CD14-positive monocyte (primary cell): Measurements from ENCODE around the gene FABP2. TPM values are rescaled to one million over a fixed set of nuclear protein-coding genes. Genes with fewer than 3 reads are reported as not detected.
A peak's percentile ranks its signal among the peaks of the same experiment; 100 is the strongest.

ENCODE experiments used
- DNase-seq, 3 donors: peaks; one replicate each; pipeline ENCODE4 v3.0.0-alpha.2; 2011 to 2022
- H2AFZ ChIP-seq: 2 replicates; pipeline ENCODE4 v1.6.0; 2012; ENCODE audit warnings: mild to moderate bottlenecking, low read depth, low read length, inconsistent platforms; ENCODE audit not compliant: insufficient read depth, poor library complexity, severe bottlenecking
- H3K27ac ChIP-seq, 2 donors: 1 replicate in 1 of 2; 2 replicates in 1 of 2; pipeline ENCODE4 v1.5.1; 2012 to 2013; ENCODE audit warnings: low read length in 2 of 2, control low read depth in 1 of 2, inconsistent platforms in 1 of 2, low read depth in 1 of 2, mild to moderate bottlenecking in 1 of 2
- H3K27me3 ChIP-seq, 2 donors: one replicate each; pipeline versions ENCODE4 v1.6.0 to v1.6.1; 2011 to 2013; ENCODE audit warnings: low read length in 2 of 2; ENCODE audit not compliant: control insufficient read depth in 2 of 2, insufficient read depth in 2 of 2
- H3K36me3 ChIP-seq, 2 donors: replicated peaks in 1 of 2; 1 replicate in 1 of 2; 2 replicates in 1 of 2; pipeline versions ENCODE4 v1.5.1 to v1.6.1; 2012 to 2013; ENCODE audit warnings: low read length in 2 of 2, control low read depth in 1 of 2, inconsistent platforms in 1 of 2, mild to moderate bottlenecking in 1 of 2; ENCODE audit not compliant: insufficient read depth in 2 of 2, control insufficient read depth in 1 of 2
- H3K4me1 ChIP-seq, 2 donors: 1 replicate in 1 of 2; 2 replicates in 1 of 2; pipeline versions ENCODE4 v1.5.1 to v1.6.1; 2012 to 2013; ENCODE audit warnings: low read length in 2 of 2, control low read depth in 1 of 2, inconsistent platforms in 1 of 2, mild to moderate bottlenecking in 1 of 2, moderate library complexity in 1 of 2; ENCODE audit not compliant: insufficient read depth in 2 of 2, control insufficient read depth in 1 of 2
- H3K4me2 ChIP-seq: replicated peaks from 2 replicates; pipeline ENCODE3; 2012; ENCODE audit warnings: low read length, moderate library complexity, mild to moderate bottlenecking; ENCODE audit not compliant: poor library complexity, severe bottlenecking; ENCODE audit errors: extremely low read depth
- H3K4me3 ChIP-seq, 3 experiments: fragments of 200-600 bp in 1 of 3; sonication (generic) in 1 of 3; replicated peaks in 1 of 3; 1 replicate in 2 of 3; 2 replicates in 1 of 3; pipeline ENCODE4 v1.5.1; 2011 to 2013; ENCODE audit warnings: low read length in 3 of 3, mild to moderate bottlenecking in 3 of 3, control low read depth in 2 of 3, low read depth in 2 of 3, inconsistent platforms in 1 of 3, moderate library complexity in 1 of 3
- H3K79me2 ChIP-seq: 2 replicates; pipeline ENCODE4 v1.6.0; 2012; ENCODE audit warnings: mild to moderate bottlenecking, control low read depth, inconsistent platforms, low read length, moderate library complexity; ENCODE audit not compliant: insufficient read depth
- H3K9ac ChIP-seq: 2 replicates; pipeline ENCODE4 v1.6.0; 2017; ENCODE audit warnings: low read length, mild to moderate bottlenecking; ENCODE audit not compliant: insufficient read depth, poor library complexity, severe bottlenecking
- H3K9me3 ChIP-seq, 2 donors: replicated peaks in 1 of 2; 1 replicate in 1 of 2; 2 replicates in 1 of 2; pipeline versions ENCODE4 v1.5.1 to v1.6.1; 2012 to 2013; ENCODE audit warnings: low read length in 2 of 2, control low read depth in 1 of 2; ENCODE audit not compliant: control insufficient read depth in 1 of 2, insufficient read depth in 1 of 2
- H4K20me1 ChIP-seq: 2 replicates; pipeline ENCODE4 v1.6.0; 2012; ENCODE audit warnings: mild to moderate bottlenecking, low read length, control low read depth, moderate library complexity; ENCODE audit not compliant: insufficient read depth
- H3K27ac Mint-ChIP-seq, 7 donors: one replicate each; pipeline ENCODE4 v1.8.0; 2020; ENCODE audit warnings: mild to moderate bottlenecking in 7 of 7, mixed read lengths in 7 of 7, moderate library complexity in 6 of 7, inconsistent platforms in 2 of 7
- H3K27me3 Mint-ChIP-seq, 3 donors: one replicate each; pipeline ENCODE4 v1.8.0; 2021 to 2022; ENCODE audit warnings: low read depth in 3 of 3, mild to moderate bottlenecking in 3 of 3, mixed read lengths in 3 of 3, moderate library complexity in 3 of 3, inconsistent platforms in 1 of 3
- H3K36me3 Mint-ChIP-seq, 2 donors: one replicate each; pipeline ENCODE4 v1.8.0; 2020; ENCODE audit warnings: mixed read lengths in 2 of 2, inconsistent platforms in 1 of 2, mild to moderate bottlenecking in 1 of 2
- H3K4me1 Mint-ChIP-seq: one replicate; pipeline ENCODE4 v1.8.0; 2020; ENCODE audit warnings: mild to moderate bottlenecking, mixed read lengths
- H3K4me3 Mint-ChIP-seq, 2 donors: one replicate each; pipeline ENCODE4 v1.8.0; 2020; ENCODE audit warnings: mild to moderate bottlenecking in 2 of 2, mixed read lengths in 2 of 2, moderate library complexity in 1 of 2
- H3K9me3 Mint-ChIP-seq, 7 donors: one replicate each; pipeline ENCODE4 v1.8.0; 2020 to 2022; ENCODE audit warnings: mixed read lengths in 7 of 7, mild to moderate bottlenecking in 6 of 7, moderate library complexity in 6 of 7, inconsistent platforms in 2 of 7
- WGBS: methylation state at CpG from one replicate; pipeline ENCODE4 v1.1.5; 2013; ENCODE audit warnings: missing lambda C conversion rate; ENCODE audit not compliant: insufficient coverage; 5-methylcytosine and 5-hydroxymethylcytosine counted together
- intact Hi-C, 2 donors: fragments of 100-400 bp; cut with micrococcal nuclease; formaldehyde crosslinking; loops; one replicate each; pipeline versions ENCODE4 v1.15.0 to v1.15.1; 2023
- polyA plus RNA-seq, 3 donors: library from polyadenylated mRNA; depleted of rRNA in 1 of 3; unstranded in 2 of 3; stranded (reverse) in 1 of 3; fragments of 300-500 nt in 2 of 3; fragments of >200 nt in 1 of 3; fragmentation: Illumina TruSeq in 2 of 3; gene quantifications; 1 replicate in 2 of 3; 2 replicates in 1 of 3; pipeline ENCODE4 v1.2.3, GENCODE V29; 2012 to 2021
- TF ChIP-seq, protein P1 (sequence below): fragments of 200-600 bp; IDR thresholded peaks from one replicate; pipeline ENCODE4 v1.8.0; 2022; ENCODE audit warnings: antibody characterized with exemption, mild to moderate bottlenecking

FABP2 gene
- polyA plus RNA-seq, 3 donors, result not detected

DNA sequence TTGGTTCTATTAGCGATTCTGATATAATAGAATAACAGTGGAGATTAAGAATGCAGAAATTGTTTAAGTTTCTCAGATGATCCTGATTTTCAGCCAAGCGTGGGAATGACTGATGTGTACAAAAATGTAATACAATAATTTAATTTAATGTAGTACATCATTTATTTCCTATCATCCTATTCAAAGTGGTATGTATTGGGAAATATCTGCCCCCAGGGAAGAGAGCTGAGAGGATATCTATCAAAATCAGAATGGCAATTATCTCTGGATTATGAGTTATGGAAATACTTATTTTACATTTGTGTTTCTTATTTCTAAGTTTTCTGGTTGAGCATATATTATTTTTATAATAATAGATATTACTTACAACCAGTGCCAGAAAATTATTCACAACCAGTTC, 3.9 kb downstream of the FABP2 start:
- no peak overlapping the region for H2AFZ ChIP-seq
- no peak for DNase-seq
- TF ChIP-seq, protein P1, sequence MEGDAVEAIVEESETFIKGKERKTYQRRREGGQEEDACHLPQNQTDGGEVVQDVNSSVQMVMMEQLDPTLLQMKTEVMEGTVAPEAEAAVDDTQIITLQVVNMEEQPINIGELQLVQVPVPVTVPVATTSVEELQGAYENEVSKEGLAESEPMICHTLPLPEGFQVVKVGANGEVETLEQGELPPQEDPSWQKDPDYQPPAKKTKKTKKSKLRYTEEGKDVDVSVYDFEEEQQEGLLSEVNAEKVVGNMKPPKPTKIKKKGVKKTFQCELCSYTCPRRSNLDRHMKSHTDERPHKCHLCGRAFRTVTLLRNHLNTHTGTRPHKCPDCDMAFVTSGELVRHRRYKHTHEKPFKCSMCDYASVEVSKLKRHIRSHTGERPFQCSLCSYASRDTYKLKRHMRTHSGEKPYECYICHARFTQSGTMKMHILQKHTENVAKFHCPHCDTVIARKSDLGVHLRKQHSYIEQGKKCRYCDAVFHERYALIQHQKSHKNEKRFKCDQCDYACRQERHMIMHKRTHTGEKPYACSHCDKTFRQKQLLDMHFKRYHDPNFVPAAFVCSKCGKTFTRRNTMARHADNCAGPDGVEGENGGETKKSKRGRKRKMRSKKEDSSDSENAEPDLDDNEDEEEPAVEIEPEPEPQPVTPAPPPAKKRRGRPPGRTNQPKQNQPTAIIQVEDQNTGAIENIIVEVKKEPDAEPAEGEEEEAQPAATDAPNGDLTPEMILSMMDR, result no peak
- peaks cover 0 to 6% (median 0%) of the 10 kb centered on the region in 3 donors for H3K27me3 Mint-ChIP-seq
- H3K4me1 ChIP-seq, result peaks cover 0 to 2% of the 10 kb centered on the region in 2 donors
- no peak overlapping the region for H3K9ac ChIP-seq
- no peak overlapping the region for H3K4me3 ChIP-seq
- no peaks in the 10 kb centered on the region for H3K27me3 ChIP-seq
- no peak overlapping the region for H3K4me2 ChIP-seq
- H3K4me1 Mint-ChIP-seq, result peaks cover 6% of the 10 kb centered on the region
- no peaks in the 10 kb centered on the region for H3K9me3 ChIP-seq
- no peak overlapping the region for H3K4me3 Mint-ChIP-seq
- intact Hi-C loops, result no loop called here
- no peaks in the 10 kb centered on the region for H3K79me2 ChIP-seq
- no peaks in the 10 kb centered on the region for H3K36me3 ChIP-seq
- 100% methylated on average over 1 of the region's 2 CpGs for WGBS
- H3K27ac Mint-ChIP-seq, result no peak overlapping the region
- no peaks in the 10 kb centered on the region for H4K20me1 ChIP-seq
- no peak overlapping the region for H3K27ac ChIP-seq
- no peaks in the 10 kb centered on the region for H3K9me3 Mint-ChIP-seq
- H3K36me3 Mint-ChIP-seq, result no peaks in the 10 kb centered on the region

DNA sequence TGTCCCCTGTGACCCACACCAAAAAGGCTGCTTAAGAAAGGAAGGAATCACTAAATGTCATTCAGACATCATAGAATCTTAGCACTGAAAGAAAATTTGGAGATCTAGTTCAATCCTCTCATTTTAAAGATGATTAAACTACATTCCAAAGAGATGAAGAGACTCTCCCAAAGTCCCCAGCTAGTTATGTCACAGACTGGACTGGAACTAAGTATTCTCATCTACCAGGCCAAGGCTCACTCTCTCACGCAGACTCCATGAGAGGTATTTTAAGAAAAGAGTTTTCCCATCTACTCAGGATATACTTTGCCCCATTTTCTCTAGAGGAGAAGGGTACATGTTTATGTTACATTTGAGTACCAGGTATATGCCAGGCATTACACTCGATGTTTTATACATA, 6.9 kb downstream of the FABP2 start:
- intact Hi-C loops, result no loop called here

More for the DNA sequence above, 6.9 kb downstream of the FABP2 start:
- no peak overlapping the region for H3K4me3 ChIP-seq
- no peak overlapping the region for H2AFZ ChIP-seq
- no peak for DNase-seq
- no peaks in the 10 kb centered on the region for H3K79me2 ChIP-seq
- no peak overlapping the region for H3K9ac ChIP-seq
- H3K27me3 ChIP-seq, result no peaks in the 10 kb centered on the region
- Mint-ChIP-seq H3K4me3 (no peak overlapping the region), H3K9me3 (no peaks in the 10 kb centered on the region), H3K27me3 (no peaks in the 10 kb centered on the region), H3K27ac (peak overlapping the region in 1 of 7 donors; percentile 51), H3K4me1 (peaks cover 7% of the 10 kb centered on the region), H3K36me3 (no peaks in the 10 kb centered on the region)
- H3K36me3 ChIP-seq, result no peaks in the 10 kb centered on the region
- H3K4me2 ChIP-seq, result no peak overlapping the region
- H3K9me3 ChIP-seq, result no peaks in the 10 kb centered on the region
- H3K27ac ChIP-seq, result no peak overlapping the region
- H3K4me1 ChIP-seq, result peaks cover 0 to 3% of the 10 kb centered on the region in 2 donors
- no peaks in the 10 kb centered on the region for H4K20me1 ChIP-seq
- whole genome bisulfite sequencing, result no CpG with 5 or more reads among the region's 2 CpGs
- TF ChIP-seq, protein P1, result no peak
